Glomerular endothelial cell (primary cell): ENCODE data around the gene GATA5. TPM values are rescaled to one million over a fixed set of nuclear protein-coding genes. Genes with fewer than 3 reads are reported as not detected.
"Not testable (repeated sequence)": the region's sequence is repeated elsewhere in the genome, so short reads cannot be mapped to it uniquely, and the experiment has no call there.

ENCODE experiments used
- DNase-seq: peaks from one replicate; pipeline ENCODE4 v3.0.0-alpha.2; 2011; ENCODE audit warnings: low read depth, low spot score; ENCODE audit errors: extremely low read depth
- total RNA-seq: library from RNA; depleted of rRNA; stranded (reverse); fragments of >200 nt; gene quantifications from 2 replicates; pipeline ENCODE4 v1.2.3, GENCODE V29; 2015

Gene GATA5
- total RNA-seq, 1 donor from 2014 or later: not detected

DNA sequence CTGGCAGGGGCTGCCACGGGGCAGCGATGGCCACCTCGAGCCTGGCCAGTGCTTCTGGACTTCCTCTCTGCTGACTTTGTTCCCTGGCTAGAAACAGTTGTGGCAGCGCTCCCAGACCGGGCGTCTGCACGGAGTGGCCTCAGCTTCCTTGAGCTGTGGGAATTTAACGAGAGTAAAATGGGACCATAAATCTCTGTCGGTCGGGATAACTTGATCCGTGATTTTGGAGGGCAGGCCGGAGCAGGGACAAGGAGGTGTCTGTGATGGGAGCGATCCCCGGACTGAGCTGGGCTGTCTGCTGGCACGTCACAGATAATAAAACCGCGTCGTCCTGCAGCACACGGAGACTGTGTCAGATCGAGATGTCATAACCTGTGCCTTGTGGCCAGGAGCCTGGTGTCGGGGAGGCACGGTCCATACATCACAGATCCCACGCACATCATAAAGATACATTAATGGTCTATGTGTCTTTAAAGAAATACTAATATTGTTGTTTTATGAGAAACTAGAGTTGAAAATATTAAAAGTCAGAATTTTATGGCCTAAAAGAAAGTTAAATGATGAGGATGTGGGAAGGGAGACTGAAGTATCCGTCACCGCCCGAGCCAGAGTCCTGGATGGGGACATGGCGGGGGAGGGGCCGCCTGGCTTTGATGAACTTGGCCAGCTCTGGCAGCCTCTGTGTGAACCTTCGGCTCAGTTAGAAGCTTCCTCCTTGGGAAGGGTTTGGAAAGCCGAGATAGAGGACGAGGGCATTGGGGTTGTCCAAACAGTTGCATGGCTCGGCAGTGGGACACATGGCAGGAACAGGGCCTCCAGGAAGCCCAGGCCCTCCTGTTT, 41.9 kb downstream of the GATA5 start:
- DNase-seq: no peak

DNA sequence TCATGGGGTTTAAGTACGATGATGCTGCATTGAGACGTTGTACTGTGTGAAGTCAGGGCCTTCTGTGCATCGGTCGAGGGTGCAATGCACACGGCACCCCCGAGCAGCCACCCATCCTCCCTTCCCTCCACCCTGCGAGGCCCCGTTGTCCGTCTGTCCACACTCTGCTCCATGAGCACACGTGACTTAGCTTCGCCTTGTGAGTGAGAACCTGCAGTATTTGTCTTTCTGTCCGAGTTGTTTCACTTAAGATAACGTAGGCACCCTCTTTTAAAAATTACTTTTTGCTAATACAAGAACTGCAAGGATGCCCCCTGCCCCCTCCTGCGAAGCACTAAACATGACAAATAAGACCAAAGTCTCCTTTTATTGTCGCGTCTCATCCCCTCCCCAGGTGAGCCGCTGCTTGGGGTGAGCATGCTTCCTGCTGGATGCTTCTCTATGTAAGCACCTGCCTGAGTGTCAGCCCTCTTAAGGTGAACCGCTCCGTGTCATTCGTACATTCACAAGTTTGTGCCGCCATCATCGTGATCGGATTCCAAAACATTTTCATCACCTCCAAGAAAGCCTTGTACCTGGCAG, 44.8 kb downstream of the GATA5 start:
- no peak for DNase-seq

DNA sequence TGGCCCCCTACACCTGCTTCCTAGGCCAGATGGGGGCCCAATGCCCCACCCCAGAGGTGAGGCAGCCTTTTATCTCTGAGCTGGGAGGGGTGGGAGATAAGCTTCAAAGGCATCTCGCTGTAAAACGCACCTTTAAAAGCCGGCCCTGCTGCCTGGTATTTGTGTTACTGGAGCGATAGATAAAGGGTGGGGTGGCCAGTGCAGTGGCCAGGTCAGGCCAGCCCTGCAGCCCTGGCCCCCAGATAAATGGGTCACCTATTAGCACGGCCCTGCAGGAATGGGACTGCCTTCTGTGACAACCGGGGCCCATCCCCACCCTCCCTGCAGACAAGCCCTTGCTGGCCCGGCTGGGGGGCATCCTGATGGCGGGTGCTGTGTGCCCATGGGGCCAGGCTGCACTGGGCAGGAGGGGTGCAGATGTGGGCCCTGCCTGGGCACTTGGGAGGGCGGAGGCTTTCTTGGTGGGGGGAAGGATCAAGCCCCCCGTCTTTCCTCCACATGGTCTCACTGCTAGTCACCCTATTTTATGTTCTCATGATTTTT, 45.4 kb downstream of the GATA5 start:
- DNase-seq: no peak

DNA sequence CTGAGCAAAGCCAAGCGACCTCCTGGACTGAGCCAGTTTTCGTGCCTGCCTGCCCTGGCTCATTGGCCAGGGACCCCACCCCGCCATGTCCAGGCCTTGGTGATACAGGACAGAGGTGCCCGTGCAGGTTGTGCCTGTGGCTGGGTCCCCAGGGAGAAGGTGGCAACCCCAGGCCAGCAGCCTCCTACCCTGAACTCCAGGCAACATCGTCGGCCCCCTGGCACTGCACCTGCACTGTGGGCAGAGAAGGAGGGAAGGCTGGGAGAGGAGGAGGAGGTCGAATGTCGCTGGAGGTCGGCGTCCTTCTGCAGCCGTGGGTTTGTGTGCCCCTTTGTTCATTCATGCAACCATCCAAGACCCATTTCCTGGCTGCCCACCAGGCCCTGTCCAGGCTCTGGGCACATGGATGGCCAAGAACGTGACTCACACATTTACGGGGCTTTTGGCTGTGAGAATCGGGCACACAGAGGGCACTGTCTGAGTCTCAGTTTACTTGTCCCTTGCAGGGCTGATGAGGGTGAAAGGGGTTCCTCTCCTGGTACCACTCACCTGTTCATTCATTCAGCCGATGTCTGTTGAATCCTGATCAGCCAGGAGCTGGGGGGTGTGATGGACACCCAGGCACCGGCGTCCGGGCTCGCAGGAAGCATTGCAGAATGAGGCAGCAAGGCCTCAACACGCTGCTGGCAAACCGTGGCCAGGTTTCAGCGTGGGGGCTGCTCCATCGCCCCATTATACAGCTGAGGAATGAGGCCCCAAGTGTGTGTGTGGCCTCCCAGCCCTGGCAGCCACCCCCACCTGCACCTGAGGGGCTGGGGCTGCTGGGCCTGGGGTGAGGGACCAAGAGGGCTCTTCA, 46.1 kb downstream of the GATA5 start:
- no peak for DNase-seq

DNA sequence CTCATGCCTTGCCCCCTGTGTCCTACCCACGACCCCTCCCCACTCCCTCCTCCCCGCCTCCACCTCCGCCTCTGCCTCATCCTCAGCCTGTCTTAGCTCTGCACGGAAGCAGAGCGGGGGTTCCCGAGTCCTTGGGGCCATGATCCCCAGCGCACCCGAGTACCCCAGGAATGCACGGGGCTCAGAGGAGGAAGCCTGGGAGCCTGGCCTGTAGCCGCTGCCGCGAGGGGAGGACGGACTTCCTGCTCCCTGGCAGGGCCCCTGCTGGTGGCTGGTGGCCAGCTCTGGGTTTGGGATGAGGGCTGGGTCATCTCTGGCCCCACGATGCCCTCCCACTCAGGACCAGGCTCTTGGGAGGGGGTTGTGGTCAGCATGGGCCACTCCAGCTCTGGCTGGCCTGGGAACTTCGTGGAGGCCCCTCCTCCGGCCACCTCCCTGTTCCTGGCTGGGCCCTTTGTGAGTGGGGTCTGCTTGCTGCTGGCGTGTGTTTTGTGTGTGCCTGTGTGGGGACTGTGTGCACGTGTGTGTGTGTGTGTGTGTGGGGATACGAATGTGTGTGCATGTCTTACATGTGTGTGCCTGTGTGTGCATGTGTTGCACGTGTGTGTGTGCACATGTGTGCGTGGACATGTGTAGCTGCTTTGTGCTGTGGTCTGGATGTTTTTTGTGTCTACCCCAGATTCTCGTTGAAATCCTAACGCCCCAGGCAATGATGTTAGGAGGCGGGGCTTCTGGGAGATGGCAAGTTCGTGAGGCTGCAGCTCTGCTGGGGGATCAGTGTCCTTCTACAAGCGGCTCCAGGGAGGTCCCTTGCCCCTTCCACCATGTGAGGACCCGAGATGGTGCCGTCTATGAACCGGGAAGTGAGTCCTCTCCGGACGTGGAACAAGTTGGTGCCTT, 47.1 kb downstream of the GATA5 start:
- no peak for DNase-seq

DNA sequence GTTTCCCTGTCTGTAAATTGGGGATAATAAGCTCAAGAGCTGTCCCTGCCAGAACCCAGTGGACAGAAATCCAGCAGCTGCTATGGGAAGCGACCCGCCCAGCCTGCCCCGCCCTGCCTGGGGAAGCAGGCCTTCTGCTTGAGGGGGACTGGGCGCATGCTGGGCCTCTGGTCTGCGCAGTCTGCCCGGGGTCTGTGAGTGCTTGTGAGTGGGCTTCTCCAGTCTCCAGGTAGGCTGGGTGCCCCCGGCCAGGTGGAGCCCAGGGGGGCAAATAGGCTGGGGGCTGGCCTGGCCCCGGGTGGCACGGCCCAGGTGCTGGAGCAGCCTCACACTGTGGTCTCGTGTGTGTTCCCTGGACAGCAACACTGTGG, 47.8 kb downstream of the GATA5 start:
- DNase-seq: no peak

DNA sequence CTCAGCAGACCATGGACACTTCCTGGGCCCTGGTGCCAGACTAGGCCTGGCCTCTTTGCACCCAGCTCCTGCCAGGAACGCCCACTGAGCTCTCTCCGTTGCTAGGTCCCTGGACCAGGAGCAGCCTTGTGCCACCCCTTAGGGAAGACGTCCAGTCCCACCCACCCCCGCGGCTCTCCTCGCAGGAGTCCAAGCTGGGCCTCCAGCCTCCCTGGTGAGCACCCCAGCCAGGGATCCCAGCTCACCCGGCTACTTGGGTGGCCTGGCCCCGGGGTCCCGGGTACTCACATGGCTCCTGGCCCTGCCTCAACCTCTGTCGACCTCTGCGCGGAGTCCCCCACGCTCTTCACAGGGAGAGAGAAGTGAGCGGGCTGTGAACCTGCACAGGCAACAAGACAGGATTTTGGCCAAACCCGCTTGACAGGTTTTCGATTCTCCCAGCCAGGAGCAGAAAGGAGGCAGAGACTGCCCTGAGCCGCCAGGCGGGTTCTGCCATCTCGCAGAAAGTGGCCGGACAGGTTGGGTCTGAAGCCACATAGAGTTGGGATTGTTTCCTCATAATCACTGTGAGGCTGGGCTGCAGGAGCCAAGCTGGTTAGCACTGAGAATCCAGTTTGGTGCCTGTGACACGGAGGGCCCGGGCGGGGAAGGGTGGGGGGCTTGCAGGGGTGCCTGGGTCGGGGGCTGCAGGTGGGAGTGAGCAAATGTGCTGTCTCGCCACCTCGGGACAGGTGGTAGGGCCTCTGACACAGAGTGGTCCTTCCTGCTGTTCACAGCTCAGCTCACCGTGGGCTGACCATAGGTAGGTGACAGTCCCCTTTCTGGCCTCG, 48.4 kb downstream of the GATA5 start, which contains the start of gene RBBP8NL:
RBBP8NL (minus strand) TSS at position 368 of the 830 bp plus-strand sequence. CDS start 7,892 bp downstream, outside the sequence.
- no peak for DNase-seq

DNA sequence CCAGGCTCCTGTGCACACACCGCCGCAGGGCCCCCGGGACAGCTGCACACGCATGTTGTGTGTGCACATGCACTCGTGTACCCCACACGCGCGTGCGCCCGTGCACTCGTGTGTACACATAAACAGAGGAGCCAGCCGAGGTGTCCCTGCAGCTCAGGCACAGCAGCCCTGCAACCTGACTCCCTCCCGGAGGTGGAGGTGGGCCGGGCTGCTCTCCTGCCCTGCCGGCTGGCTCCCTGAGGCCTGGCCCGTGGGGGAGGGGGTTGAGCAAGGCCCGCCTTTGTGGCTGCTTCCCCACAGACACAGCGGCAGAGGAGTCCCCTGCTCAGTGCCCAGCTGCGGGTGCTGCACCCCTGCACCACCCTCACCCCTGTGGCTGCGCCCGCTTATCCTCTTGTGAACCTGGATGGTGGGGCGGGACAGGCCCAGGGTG, 49.1 kb downstream of the GATA5 start:
- no peak for DNase-seq

DNA sequence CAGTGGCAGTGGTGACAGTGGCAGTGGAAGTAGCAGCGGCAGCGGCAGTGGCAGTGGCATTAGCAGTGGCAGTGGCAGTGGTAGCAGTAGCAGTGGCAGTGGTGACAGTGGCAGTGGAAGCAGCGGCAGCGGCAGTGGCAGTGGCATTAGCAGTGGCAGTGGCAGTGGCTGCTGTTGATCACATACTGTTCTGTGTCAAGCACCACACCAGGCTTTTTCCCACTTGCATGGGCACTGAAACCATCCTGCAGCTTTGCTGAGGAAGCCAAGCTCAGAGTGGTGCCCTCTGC, 49.8 kb downstream of the GATA5 start:
- DNase-seq: not testable (repeated sequence)

DNA sequence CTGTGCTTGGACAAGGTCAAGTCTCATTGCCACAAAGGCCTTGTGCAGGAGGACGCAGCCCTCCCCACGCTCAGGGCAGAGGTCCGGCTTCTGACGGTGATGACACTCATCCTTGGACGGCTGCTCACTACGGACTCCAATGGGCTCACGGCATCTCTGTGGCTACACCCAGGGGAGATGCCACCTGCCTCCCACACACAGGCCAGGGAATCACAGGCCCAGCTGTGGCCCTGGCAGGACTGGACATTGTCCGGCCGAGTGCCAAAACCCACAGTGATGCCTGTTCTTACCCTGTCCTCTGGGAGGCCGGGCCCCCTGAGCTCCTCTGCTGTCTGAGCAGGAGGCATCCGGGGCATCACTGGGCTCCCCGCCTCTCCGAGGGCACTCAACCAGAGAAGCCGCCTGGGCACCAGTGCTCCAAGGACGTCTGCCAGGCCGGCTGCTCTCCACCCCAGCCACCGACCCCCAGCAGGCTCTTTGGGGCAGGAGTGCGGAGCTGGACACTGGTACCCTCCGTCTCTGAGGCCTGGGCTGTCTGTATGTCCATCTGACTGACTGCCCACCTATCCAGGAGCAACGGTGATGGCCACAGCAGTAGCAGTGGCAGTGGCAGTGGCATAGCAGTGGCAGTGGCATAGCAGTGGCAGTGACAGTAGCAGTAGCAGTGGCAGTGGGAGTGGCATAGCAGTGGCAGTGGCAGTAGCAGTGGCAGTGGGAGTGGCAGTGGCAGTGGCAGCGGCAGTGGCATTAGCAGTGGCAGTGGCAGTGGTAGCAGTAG, 50.3 kb downstream of the GATA5 start:
- no peak for DNase-seq

DNA sequence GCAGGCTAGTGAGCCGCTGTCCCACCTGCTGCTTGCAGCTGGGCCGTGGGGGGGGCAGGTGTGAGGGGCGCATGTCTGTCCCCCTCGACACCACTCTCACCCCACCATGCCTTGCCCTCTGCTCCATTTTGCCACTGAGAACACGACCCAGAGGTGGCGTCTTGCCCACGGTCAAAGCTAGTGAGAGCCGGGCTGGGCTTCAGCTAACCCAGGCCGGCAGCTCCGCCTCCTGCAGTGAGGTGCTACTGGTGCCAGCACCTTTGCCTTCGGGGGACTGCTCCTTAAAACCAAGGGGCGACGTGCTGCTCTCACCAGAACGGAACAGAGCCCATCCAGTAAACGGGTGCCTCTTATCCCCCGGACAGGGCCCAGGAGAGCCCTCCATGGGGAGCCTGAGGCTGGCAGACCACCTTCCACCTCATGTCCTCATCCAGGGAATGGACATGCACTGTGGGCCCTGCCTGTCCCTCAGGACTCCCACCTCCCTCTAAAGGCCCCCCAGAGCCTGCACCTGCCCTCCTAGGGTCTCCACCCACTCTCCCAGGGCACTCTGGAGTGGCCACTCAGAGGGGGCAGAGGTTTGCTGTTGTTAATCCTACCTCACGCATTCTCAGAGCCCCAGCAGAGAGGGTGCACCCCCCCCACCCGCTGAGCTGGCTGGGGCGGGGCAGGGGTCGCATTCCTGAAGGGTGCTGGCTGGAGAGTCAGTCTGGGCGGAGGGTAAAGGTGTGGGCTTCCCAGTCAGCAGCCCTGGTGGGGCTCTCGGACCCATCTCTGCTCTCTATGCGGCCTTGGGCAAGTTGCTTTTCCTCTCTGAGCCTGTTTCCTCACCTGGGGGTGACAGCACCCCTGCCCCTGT, 51.3 kb downstream of the GATA5 start:
- no peak for DNase-seq

DNA sequence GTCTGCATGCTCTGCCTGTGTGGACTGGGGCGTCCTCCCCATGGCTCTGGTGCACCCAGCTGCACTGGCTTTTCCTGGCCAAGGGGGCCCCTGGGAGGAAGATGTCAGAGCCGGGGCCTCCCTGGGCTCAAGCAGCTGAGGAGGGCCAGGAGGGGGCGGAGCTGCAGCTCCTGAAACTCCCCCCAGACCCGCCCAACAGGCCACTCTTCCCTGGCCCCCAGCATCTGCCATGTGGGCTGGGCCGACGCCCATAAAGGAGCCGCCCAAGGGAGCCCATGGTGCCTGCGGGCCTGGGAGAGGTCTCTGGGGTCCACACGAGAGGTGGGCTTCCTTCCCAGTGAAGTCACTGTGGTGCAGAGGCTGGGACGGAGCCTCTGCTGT, 52.5 kb downstream of the GATA5 start:
- no peak for DNase-seq

DNA sequence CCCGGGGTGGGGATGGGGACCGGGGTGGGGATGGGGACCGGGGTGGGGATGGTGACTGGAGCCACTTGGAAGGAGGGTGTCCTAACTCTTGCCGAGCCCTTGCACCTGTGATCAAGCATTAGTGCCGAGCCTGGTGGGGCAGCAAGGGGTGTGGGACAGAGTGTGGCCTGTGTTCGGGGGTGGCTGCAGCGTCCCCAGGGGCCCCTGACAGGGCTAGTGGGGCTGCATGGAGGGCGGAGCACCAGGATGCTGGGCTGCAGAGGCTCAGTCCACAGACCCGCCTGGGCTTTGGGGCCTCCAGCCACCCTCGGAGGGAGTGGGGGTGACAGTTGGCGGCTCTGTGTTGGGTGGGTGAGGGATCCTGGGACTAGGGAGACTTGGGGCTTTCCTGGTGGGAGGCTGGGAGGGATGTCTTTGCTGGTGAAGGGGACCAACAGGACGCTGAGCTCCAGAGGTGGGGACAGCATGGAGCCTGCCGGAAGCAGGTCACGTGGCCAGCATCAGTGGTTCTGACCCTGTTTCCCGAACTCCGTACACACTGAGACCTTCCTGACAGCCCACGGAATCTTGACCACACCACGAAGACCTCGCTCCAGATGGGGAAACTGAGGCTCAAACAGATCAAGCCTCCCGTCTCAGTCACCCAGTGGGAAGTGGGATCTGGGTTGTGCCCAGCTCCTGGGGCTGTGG, 53.0 kb downstream of the GATA5 start:
- no peak for DNase-seq

DNA sequence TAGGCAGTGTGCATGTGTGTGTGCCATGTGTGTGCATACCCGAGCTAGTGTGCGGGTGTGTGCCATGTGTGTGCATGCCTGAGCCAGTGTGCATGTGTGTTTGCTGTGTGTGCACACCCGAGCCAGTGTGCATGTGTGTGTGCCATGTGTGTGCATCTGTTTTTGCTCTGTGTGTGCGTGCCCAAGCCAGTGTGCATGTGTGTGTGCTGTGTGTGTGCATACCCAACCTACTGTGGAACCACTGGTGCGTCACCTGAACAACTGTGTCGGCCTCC, 54.1 kb downstream of the GATA5 start:
- DNase-seq: no peak

DNA sequence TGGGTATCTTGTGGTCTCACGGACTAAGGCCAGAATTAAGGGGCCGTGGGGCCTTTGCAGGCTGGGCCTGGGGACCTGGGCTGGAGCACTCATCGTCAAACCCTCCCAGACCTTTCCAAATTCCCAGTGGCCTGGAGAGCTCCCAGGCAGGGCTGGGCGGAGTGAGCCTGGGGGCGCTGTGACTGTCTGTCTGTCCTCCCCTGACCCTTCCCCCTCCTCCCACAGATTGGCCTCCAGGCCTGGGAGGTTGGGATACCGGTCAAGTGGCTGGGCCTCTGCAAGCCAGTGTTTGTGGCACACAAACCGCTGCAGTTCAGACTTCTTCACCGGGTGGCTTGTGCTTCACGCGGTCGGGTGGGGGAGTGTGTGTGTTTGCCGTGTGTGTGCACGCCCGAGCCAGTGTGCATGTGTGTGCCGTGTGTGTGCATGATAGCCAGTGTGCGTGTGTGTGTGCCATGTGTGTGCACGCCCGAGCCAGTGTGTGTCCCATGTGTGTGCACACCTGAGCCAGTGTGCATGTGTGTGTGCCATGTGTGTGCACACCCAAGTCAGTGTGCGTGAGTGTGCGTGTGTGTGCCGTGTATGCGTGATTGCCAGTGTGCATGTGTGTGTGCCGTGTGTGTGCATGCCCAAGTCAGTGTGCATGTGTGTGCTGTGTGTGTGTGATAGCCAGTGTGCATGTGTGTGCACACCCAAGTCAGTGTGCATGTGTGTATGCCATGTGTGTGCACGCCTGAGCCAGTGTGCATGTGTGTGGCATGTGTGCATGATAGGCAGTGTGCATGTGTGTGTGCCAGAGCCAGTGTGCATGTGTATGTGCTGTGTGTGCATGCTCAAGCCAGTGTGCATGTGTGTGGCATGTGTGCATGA, 54.7 kb downstream of the GATA5 start:
- no peak for DNase-seq

DNA sequence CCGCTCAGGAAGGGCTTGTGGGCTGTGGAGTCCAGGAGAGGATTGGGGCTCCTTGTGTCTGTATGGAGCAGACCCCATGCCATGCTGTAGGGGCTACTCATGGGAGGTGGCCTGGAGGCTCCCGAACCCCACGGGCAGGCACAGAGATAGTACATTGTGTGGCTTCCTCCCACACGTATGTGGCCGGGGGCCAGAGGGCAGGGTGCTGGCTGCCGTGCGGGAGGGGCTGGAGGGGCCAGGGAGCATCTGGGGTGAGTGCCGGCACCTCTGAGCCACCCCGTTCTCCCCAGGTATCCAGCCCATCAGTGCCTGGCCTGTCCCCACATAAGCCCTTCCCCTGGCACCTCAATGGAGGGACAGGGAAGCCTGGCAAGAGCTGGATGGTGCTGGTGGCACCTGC, 56.0 kb downstream of the GATA5 start:
- DNase-seq: no peak
